GM18499 (cell line): ENCODE measurements around the gene CDHR2.
"Not testable (repeated sequence)": the region's sequence is repeated elsewhere in the genome, so short reads cannot be mapped to it uniquely, and the experiment has no call there.

ENCODE experiments used
- ATAC-seq: cut with Tn5 transposase; IDR thresholded peaks from one replicate; pipeline ENCODE4 v1.9.1; 2021; ENCODE audit warnings: moderate number of reproducible peaks; ENCODE audit not compliant: insufficient read depth, unreplicated experiment

CDHR2 gene

DNA sequence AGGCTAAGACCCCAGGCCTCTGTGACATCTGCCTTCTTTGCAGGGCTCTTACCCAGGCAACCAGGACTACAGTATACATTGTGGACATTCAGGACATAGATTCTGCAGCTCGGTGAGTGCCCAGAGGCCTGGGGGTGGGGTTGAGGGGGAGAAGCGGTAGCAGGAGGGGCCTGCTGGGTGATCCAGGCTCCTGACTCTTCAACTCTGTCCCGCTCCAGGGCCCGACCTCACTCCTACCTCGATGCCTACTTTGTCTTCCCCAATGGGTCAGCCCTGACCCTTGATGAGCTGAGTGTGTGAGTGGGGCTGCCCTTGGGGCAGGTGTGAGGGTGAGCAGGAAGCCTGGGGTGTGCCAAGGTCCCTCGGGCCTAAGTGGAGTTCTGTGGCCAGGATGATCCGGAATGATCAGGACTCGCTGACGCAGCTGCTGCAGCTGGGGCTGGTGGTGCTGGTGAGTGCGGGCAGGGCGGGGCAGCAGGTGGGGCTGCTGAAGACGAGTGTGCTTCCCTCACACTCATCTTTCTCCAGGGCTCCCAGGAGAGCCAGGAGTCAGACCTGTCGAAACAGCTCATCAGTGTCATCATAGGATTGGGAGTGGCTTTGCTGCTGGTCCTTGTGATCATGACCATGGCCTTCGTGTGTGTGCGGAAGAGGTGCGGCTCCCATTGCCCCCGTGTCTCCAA lies 41.0 kb downstream of the CDHR2 start:
- ATAC-seq, result no peak

DNA sequence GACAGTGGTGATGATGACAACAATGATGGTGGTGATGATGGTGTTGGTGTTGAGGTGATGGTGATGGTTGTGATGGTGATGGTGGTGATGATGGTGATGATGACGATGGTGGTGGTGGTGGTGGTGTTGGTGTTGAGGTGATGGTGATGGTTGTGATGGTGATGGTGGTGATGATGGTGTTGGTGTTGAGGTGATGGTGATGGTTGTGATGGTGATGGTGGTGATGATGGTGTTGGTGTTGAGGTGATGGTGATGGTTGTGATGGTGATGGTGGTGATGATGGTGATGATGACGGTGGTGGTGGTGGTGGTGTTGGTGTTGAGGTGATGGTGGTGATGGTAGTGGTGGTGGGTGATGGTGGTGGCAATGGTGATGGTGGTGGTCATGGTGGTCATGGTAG lies 42.5 kb downstream of the CDHR2 start:
- not testable (repeated sequence) for ATAC-seq

- ATAC-seq, result no peak
Observed at GRCh38 chr5:176592573-176592972, 43.4 kb downstream of the CDHR2 start.

DNA sequence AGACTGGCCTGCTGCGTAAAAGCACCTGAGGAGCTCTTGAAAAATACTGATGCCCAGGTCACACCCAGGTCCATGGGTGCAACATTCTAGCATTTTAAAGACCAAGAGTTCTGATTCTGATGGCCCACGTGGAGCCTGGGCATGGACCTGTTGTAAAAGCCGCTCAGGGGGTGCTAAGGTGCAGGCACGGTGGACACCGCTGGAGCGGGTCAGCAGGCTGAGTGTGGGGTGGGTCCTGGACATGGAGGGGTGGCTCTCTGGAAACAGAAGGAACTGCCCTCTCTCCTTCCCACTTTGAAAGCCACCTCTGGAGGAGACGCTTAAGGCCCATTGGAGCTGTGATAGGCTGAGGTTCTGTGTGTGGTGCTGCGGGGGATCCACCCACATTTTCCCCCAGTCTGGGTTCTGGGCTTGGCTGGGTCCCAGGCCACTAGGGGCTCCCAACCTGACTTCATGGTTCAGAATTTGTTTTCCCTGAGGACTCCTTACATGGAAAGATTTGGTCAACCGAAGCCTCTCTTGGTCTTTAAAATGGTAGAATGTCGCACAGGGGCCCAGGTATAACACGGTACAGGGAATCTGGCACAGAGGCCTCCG lies 44.2 kb downstream of the CDHR2 start:
- ATAC-seq, result no peak

DNA sequence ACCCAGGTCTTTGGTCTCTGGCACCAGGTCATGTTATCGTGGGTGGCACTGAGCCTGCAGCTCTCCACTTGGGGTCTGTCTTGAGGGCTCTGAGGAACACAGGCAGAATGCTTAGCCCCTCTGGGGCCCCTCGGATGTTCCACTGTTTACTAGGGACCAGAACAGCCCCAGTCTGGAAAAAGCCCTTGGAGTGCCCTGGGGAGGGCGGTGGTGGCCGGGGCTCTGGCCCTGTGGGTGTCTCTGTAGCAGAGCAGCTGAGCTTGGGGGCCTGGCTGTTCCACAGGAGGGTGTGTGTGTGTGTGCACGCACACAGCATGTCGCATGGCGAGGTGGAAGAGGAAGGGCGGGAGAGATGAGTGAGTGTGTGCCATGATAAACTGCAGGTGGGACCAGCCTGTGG lies 45.4 kb downstream of the CDHR2 start:
- ATAC-seq, result no peak

GRCh38 chr5:176595386-176595943 lies 46.3 kb downstream of the CDHR2 start:
- ATAC-seq, result no peak

DNA sequence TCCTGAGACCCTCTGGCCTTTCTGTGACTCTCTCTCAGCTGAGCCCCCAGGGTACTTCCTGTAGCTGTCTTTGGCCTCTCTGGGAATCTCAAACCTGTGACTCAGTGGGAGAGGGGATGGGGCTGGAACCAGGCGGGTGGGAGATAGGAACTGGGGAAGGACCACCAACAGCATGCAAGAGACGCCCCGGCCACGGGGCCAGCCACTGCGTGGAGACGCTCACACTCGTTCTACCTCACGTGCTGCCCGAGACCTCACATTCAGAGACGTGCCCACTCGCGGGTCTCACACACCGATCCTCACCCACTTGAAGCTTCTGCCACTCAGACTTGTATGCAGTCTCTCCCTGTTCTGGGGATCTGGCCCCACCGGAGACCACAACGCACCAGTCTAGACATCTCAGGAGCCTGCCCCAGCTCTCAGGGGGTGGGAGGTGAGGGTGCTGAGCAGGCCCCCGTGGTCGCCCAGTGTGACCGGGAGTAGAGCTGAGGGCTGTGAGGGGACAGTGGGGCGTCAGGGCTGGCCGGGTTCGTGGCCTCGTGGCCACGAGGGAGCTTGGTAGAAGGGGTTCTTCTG lies 47.0 kb downstream of the CDHR2 start:
- no peak for ATAC-seq

DNA sequence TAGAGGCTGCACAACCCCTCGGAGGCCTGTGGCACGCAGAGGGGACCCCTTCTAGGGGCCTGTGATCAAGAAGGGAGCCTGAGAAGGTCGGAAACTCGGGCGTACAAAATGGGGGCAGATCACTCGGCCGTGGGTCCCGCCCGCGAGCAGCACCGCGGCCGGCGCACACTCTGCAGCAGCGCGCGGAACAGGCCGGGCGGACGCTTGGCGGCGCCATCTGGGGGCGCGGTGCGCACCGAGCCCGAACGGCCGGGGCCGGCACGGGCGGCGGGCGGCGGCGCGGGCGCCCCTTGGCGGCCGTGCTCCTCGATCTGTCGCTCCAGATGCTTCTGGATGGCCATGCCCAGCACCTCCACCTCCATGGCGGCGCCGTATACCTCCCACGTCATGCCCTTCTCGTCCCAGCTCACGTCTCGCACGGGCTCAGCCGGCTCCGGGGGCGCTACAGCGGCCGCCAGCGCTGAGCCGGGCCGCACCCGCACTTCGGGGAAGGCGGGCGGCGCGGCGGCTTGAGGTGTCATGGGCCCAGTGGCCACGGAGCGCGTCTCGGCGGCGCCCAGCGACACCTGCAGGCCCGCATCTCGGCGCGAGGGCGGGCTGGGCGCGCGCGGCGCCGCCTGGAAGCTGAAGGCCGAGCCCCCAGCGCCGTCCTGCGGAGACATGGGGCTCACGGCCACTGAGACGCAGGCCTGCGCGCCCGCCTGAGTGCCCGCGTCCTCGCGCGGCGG lies 47.7 kb downstream of the CDHR2 start:
- ATAC-seq, result no peak

GRCh38 chr5:176597417-176598389 lies 48.6 kb downstream of the CDHR2 start:
- ATAC-seq, result no peak

- ATAC-seq, result not testable (repeated sequence)
Observed at GRCh38 chr5:176599749-176600430, 50.7 kb downstream of the CDHR2 start.

DNA sequence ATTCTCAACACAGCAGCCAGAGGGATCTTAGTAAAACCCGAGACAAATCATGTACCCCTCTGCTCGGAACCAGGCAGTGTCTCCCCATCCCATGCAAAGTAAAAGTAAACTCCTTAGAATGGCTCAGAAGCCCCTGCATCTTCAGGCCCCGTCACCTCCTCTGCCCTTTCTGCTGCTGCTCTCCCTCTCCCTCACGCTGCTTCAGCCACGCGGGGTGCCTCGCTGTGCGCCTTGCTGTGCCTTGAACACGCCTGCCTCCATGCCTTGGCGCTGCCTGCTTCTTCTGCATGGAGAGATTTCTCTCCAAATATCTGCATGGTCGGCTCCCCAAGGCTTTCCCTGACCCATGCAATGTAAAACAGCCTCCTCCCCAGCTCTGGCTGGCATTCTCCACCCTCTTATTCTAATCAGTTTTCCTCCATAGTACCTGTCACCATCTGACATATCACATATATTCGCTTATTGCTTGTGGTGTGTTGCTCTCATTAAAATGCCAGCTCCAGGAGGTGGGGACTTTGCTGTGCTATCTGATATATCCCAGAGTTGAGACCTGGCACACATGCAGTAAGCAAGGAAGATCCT lies 52.9 kb downstream of the CDHR2 start:
- no peak for ATAC-seq

- ATAC-seq, result no peak
Observed at GRCh38 chr5:176603091-176603490, 53.9 kb downstream of the CDHR2 start.

DNA sequence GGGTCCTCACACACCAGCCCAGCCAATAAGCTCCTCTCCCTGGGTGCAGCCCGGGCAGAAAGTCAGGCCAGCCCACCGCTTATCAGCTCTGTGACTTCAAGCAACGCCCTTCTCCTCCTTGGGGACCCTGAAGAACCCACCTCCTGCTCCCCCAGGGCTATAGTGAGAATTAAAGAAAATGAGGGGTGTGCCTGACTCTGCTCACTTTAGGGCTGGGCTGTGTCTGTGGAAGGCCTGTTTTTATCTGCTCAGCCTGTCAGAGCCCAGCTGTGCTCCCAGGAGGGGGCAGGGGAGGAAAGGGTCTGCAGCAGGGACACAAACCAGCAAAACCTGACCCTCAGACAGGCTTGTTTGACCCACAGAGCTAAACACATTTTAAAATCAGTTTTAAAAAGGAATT lies 56.9 kb downstream of the CDHR2 start:
- ATAC-seq, result no peak

- ATAC-seq, result no peak
Observed at GRCh38 chr5:176606875-176607274, 57.7 kb downstream of the CDHR2 start.

GRCh38 chr5:176608142-176608705 lies 59.1 kb downstream of the CDHR2 start:
- ATAC-seq, result no peak

DNA sequence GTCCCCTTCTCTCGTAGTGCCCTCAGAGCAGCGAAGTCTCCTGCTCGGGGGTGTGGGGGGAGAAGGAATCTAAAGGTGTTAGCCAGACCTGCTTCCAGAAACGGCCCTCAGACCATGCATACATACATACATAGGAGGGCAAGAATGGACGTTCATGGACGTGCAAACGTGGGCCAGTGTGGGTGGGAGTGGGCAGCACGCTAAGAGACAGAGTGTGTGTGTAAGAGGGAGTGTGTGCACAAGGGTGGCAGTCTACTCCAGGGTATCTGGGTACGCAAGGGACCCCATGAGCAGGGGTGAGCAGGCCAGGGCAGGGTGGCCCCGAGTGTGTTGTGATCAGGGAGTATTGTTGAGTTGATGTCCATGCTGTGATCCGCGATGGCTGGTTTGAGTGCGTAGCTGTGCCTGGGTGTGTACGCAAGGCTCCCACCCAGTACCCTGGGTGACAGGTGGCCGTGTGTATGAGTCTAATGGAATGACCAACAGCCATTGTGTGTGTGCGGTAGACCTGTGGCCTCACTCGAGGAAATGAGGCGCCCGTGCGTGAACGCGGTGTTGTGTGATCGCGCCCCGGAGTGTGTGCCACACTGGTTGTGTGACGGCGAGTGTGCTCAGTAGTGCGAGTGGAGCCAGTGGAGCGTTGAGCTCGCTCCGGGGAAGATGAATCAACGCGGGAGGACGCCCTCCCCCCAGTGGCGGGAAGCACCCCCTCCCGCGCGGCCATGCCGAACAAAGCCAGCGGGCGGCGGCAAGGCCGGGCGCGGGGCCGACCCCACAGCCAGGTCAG lies 60.0 kb downstream of the CDHR2 start:
- ATAC-seq, result no peak

GRCh38 chr5:176609724-176610434 lies 60.7 kb downstream of the CDHR2 start, which contains the start of gene GPRIN1:
Gene GPRIN1 (minus strand): TSS chr5:176610156. CDS start chr5:176599834, 10,322 bp downstream.
- ATAC-seq, result no peak
